GM23338 (cell line): ENCODE results near the gene SLC8B1. TPM values are rescaled to one million over a fixed set of nuclear protein-coding genes. Genes with fewer than 3 reads are reported as not detected.

ENCODE experiments used
- ATAC-seq: fragments of 200-7000 bp; cut with Tn5 transposase; 3 replicates; pipeline ENCODE4 v1.9.1; 2020
- DNase-seq: peaks from one replicate; pipeline ENCODE4 v3.0.0-alpha.2; 2015; ENCODE audit warnings: low spot score
- H2AFZ ChIP-seq: fragments of 200-600 bp; sonication (generic); 2 replicates; pipeline ENCODE4 v1.8.0; 2016; ENCODE audit warnings: antibody characterized with exemption, mild to moderate bottlenecking, moderate library complexity
- H3F3A ChIP-seq: fragments of 200-600 bp; sonication (generic); replicated peaks from 2 replicates; pipeline ENCODE4 v1.8.0; 2017; ENCODE audit warnings: antibody characterized with exemption, mixed run types, low read depth
- H3K27ac ChIP-seq: fragments of 200-600 bp; sonication (generic); 2 replicates; pipeline ENCODE4 v1.6.1; 2016; ENCODE audit warnings: low read depth
- H3K27me3 ChIP-seq: fragments of 200-600 bp; sonication (generic); 2 replicates; pipeline ENCODE4 v1.8.0; 2016; ENCODE audit warnings: mild to moderate bottlenecking, mixed run types, moderate library complexity; ENCODE audit not compliant: insufficient read depth
- H3K36me3 ChIP-seq: fragments of 200-600 bp; sonication (generic); 2 replicates; pipeline ENCODE4 v1.8.0; 2016; ENCODE audit warnings: mild to moderate bottlenecking; ENCODE audit not compliant: insufficient read depth
- H3K4me1 ChIP-seq: fragments of 200-600 bp; sonication (generic); 2 replicates; pipeline ENCODE4 v1.8.0; 2016; ENCODE audit warnings: mild to moderate bottlenecking, moderate library complexity; ENCODE audit not compliant: insufficient read depth
- H3K4me2 ChIP-seq: fragments of 200-600 bp; sonication (generic); 2 replicates; pipeline ENCODE4 v1.7.1; 2017; ENCODE audit warnings: mixed run types
- H3K4me3 ChIP-seq: fragments of 200-600 bp; sonication (generic); 2 replicates; pipeline ENCODE4 v1.6.1; 2016; ENCODE audit warnings: mixed run types
- H3K79me2 ChIP-seq: fragments of 200-600 bp; sonication (generic); replicated peaks from 2 replicates; pipeline ENCODE4 v1.8.0; 2017; ENCODE audit warnings: mild to moderate bottlenecking; ENCODE audit not compliant: insufficient read depth
- H3K9me2 ChIP-seq: fragments of 200-600 bp; sonication (generic); 2 replicates; pipeline ENCODE4 v1.8.0; 2017; ENCODE audit not compliant: insufficient read depth
- H4K20me1 ChIP-seq: fragments of 200-600 bp; sonication (generic); replicated peaks from 2 replicates; pipeline ENCODE4 v1.8.0; 2017; ENCODE audit warnings: mild to moderate bottlenecking; ENCODE audit not compliant: insufficient read depth
- H3K27ac Mint-ChIP-seq: 2 replicates; pipeline ENCODE4 v1.8.0; 2020; ENCODE audit warnings: inconsistent platforms, mild to moderate bottlenecking, moderate library complexity, mixed read lengths
- H3K27me3 Mint-ChIP-seq: 3 replicates; pipeline ENCODE4 v1.8.0; 2022; ENCODE audit warnings: low read depth, mild to moderate bottlenecking, moderate library complexity, mixed read lengths, inconsistent platforms; ENCODE audit not compliant: insufficient read depth, poor library complexity
- H3K36me3 Mint-ChIP-seq: 3 replicates; pipeline ENCODE4 v1.8.0; 2021; ENCODE audit warnings: low read depth, mild to moderate bottlenecking, inconsistent platforms, moderate library complexity, mixed read lengths
- H3K4me1 Mint-ChIP-seq: 3 replicates; pipeline ENCODE4 v1.8.0; 2020; ENCODE audit warnings: mild to moderate bottlenecking, inconsistent platforms, mixed read lengths
- H3K4me3 Mint-ChIP-seq: 3 replicates; pipeline ENCODE4 v1.8.0; 2021; ENCODE audit warnings: moderate library complexity, mild to moderate bottlenecking, inconsistent platforms, mixed read lengths
- H3K9me3 Mint-ChIP-seq: 3 replicates; pipeline ENCODE4 v1.8.0; 2020; ENCODE audit warnings: moderate library complexity, mild to moderate bottlenecking, inconsistent platforms, mixed read lengths
- EZH2phosphoT487 ChIP-seq: fragments of 200-600 bp; sonication (generic); IDR thresholded peaks from one replicate; pipeline ENCODE4 v1.8.1; 2018; ENCODE audit warnings: antibody characterized with exemption; ENCODE audit not compliant: unreplicated experiment
- JUNB ChIP-seq: IDR thresholded peaks from one replicate; pipeline ENCODE4 v1.6.1; 2016; ENCODE audit warnings: antibody characterized with exemption; ENCODE audit not compliant: unreplicated experiment
- NANOG ChIP-seq: IDR thresholded peaks from 2 replicates; pipeline ENCODE4 v1.6.1; 2016; ENCODE audit warnings: antibody characterized with exemption, borderline replicate concordance
- ZNF114 ChIP-seq: fragments of 250-450 bp; sonication (Bioruptor Pico); IDR thresholded peaks from 2 replicates; pipeline ENCODE4 v1.5.0; 2020; ENCODE audit warnings: mild to moderate bottlenecking, moderate library complexity
- polyA plus RNA-seq: library from polyadenylated mRNA; unstranded; fragments of >200 nt; fragmentation: Nextera tagmentation; extraction: Ambion mirVana; gene quantifications from 2 replicates; pipeline ENCODE4 v1.2.1, GENCODE V29; 2016
- total RNA-seq: library from RNA; depleted of rRNA; stranded (reverse); fragments of >200 nt; shearing (Covaris generic); gene quantifications from 2 replicates; pipeline ENCODE4 v1.2.3, GENCODE V29; 2014
- TF ChIP-seq, protein P1 (sequence below): fragments of 250-450 bp; sonication (Bioruptor Pico); IDR thresholded peaks from 2 replicates; pipeline ENCODE4 v1.5.0; 2020; ENCODE audit warnings: mild to moderate bottlenecking, moderate library complexity
- TF ChIP-seq, protein P2 (sequence below): IDR thresholded peaks from 2 replicates; pipeline ENCODE4 v1.6.1; 2016; ENCODE audit warnings: antibody characterized with exemption

Gene SLC8B1
- total and polyA plus RNA-seq, 2 experiments from 2014 or later: 6.0 to 8.9 TPM

DNA sequence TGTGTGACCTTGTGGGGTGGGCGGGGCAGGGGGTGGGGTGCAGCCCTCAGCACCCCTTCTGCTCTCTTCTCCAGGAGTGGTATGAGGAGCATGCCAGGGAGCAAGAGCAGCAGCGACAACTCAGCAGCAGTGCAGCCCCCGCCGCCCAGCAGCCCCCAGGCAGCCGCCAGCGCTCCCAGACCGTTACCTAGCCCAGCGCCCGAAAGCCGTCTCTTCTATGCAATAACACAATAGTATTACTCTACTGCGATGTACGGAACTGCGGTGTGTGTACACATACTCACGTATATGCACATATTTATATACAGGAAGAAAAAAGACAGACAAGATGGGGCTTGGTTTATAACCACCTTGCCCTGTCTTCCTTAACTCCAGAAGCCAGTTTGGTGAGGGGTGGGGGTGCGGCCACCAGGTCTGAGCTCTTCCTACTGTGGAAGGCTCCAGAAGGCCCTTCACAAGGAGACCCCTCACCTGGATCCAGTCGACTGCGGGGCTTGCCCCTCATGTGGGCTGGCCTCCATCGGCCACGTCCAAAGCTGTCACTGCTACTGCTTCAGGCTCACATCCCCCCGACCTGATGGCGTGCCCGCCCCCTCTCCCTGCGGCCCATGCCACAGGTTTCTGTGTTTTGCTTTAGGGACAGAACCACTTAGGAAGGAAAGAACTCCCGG lies 38.9 kb downstream of the SLC8B1 start (continued):
- TF ChIP-seq, protein P1, sequence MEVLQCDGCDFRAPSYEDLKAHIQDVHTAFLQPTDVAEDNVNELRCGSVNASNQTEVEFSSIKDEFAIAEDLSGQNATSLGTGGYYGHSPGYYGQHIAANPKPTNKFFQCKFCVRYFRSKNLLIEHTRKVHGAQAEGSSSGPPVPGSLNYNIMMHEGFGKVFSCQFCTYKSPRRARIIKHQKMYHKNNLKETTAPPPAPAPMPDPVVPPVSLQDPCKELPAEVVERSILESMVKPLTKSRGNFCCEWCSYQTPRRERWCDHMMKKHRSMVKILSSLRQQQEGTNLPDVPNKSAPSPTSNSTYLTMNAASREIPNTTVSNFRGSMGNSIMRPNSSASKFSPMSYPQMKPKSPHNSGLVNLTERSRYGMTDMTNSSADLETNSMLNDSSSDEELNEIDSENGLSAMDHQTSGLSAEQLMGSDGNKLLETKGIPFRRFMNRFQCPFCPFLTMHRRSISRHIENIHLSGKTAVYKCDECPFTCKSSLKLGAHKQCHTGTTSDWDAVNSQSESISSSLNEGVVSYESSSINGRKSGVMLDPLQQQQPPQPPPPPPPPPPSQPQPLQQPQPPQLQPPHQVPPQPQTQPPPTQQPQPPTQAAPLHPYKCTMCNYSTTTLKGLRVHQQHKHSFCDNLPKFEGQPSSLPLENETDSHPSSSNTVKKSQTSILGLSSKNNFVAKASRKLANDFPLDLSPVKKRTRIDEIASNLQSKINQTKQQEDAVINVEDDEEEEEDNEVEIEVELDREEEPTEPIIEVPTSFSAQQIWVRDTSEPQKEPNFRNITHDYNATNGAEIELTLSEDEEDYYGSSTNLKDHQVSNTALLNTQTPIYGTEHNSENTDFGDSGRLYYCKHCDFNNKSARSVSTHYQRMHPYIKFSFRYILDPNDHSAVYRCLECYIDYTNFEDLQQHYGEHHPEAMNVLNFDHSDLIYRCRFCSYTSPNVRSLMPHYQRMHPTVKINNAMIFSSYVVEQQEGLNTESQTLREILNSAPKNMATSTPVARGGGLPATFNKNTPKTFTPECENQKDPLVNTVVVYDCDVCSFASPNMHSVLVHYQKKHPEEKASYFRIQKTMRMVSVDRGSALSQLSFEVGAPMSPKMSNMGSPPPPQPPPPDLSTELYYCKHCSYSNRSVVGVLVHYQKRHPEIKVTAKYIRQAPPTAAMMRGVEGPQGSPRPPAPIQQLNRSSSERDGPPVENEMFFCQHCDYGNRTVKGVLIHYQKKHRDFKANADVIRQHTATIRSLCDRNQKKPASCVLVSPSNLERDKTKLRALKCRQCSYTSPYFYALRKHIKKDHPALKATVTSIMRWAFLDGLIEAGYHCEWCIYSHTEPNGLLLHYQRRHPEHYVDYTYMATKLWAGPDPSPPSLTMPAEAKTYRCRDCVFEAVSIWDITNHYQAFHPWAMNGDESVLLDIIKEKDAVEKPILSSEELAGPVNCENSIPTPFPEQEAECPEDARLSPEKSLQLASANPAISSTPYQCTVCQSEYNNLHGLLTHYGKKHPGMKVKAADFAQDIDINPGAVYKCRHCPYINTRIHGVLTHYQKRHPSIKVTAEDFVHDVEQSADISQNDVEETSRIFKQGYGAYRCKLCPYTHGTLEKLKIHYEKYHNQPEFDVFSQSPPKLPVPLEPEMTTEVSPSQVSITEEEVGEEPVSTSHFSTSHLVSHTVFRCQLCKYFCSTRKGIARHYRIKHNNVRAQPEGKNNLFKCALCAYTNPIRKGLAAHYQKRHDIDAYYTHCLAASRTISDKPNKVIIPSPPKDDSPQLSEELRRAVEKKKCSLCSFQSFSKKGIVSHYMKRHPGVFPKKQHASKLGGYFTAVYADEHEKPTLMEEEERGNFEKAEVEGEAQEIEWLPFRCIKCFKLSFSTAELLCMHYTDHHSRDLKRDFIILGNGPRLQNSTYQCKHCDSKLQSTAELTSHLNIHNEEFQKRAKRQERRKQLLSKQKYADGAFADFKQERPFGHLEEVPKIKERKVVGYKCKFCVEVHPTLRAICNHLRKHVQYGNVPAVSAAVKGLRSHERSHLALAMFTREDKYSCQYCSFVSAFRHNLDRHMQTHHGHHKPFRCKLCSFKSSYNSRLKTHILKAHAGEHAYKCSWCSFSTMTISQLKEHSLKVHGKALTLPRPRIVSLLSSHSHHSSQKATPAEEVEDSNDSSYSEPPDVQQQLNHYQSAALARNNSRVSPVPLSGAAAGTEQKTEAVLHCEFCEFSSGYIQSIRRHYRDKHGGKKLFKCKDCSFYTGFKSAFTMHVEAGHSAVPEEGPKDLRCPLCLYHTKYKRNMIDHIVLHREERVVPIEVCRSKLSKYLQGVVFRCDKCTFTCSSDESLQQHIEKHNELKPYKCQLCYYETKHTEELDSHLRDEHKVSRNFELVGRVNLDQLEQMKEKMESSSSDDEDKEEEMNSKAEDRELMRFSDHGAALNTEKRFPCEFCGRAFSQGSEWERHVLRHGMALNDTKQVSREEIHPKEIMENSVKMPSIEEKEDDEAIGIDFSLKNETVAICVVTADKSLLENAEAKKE: no peak
- TF ChIP-seq ZNF114 (CRISPR knock-in tag): no peak
- TF ChIP-seq, protein P2, sequence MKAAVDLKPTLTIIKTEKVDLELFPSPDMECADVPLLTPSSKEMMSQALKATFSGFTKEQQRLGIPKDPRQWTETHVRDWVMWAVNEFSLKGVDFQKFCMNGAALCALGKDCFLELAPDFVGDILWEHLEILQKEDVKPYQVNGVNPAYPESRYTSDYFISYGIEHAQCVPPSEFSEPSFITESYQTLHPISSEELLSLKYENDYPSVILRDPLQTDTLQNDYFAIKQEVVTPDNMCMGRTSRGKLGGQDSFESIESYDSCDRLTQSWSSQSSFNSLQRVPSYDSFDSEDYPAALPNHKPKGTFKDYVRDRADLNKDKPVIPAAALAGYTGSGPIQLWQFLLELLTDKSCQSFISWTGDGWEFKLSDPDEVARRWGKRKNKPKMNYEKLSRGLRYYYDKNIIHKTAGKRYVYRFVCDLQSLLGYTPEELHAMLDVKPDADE: no peak

- DNase-seq (no peak), ATAC-seq (no peak)
- no peaks in the 10 kb centered on the region for H3K4me1 ChIP-seq
- Mint-ChIP-seq H3K36me3 (peaks cover 12% of the 10 kb centered on the region), H3K27me3 (peaks cover 4% of the 10 kb centered on the region), H3K27ac (no peak overlapping the region), H3K9me3 (no peaks in the 10 kb centered on the region), H3K4me1 (0 out of 3 replicates have a peak, but pooled peaks cover 2% of the 10 kb centered on the region), H3K4me3 (no peak overlapping the region)
- no peaks in the 10 kb centered on the region for H3K36me3 ChIP-seq
- H2AFZ ChIP-seq: no peak overlapping the region
- no peaks in the 10 kb centered on the region for H4K20me1 ChIP-seq
- H3F3A ChIP-seq: no peaks in the 10 kb centered on the region
- H3K9me2 ChIP-seq: no peaks in the 10 kb centered on the region
- no peak overlapping the region for H3K27ac ChIP-seq
- no peak overlapping the region for H3K4me3 ChIP-seq
- H3K79me2 ChIP-seq: no peaks in the 10 kb centered on the region
- H3K27me3 ChIP-seq: no peaks in the 10 kb centered on the region
- H3K4me2 ChIP-seq: no peak overlapping the region
- TF ChIP-seq, protein P2: no peak
- TF ChIP-seq NANOG (no peak), ZNF114 (CRISPR knock-in tag) (no peak), EZH2phosphoT487 (no peak), JUNB (no peak)
- TF ChIP-seq, protein P1: no peak
Measured at GRCh38 chr12:113293100-113293499, 41.8 kb downstream of the SLC8B1 start.
